ENCODE data around the gene EMP2.
"Not testable (repeated sequence)": the region's sequence is repeated elsewhere in the genome, so short reads cannot be mapped to it uniquely, and the experiment has no call there.

EMP2 gene
- total RNA-seq = 0 to 1.6 (median 0.33) reads per million in 4 experiments

- DNase-seq = no peak
Measured at GRCh38 chr16:10579965-10580882, at the start of gene EMP2. TSS of gene EMP2 (minus strand) at chr16:10580598. CDS start at chr16:10547617, 32,981 bp downstream.

GRCh38 chr16:10629592-10629963 lies 49.2 kb upstream of the EMP2 start:
- DNase-seq = no peak

- DNase-seq = no peak
Measured at GRCh38 chr16:10625595-10626357, 45.4 kb upstream of the EMP2 start.

GRCh38 chr16:10624527-10624926 lies 44.1 kb upstream of the EMP2 start:
- DNase-seq = no peak

GRCh38 chr16:10623059-10623458 lies 42.7 kb upstream of the EMP2 start:
- DNase-seq = no peak

- no peak for DNase-seq
Measured at GRCh38 chr16:10622036-10622921, 41.9 kb upstream of the EMP2 start.

- DNase-seq = not testable (repeated sequence)
Measured at GRCh38 chr16:10621216-10621949, 41.0 kb upstream of the EMP2 start.

GRCh38 chr16:10620120-10620519 lies 39.7 kb upstream of the EMP2 start:
- DNase-seq = no peak

- DNase-seq = no peak
Measured at GRCh38 chr16:10619271-10619849, 39.0 kb upstream of the EMP2 start.

GRCh38 chr16:10618710-10619209 lies 38.4 kb upstream of the EMP2 start:
- no peak for DNase-seq

- DNase-seq = no peak
Measured at GRCh38 chr16:10617662-10618420, 37.4 kb upstream of the EMP2 start.

GRCh38 chr16:10616756-10617640 lies 36.6 kb upstream of the EMP2 start:
- DNase-seq = no peak

- DNase-seq = no peak
Measured at GRCh38 chr16:10616419-10616755, 36.0 kb upstream of the EMP2 start.

GRCh38 chr16:10614685-10615084 lies 34.3 kb upstream of the EMP2 start:
- DNase-seq = no peak

- no peak for DNase-seq
Measured at GRCh38 chr16:10613785-10614485, 33.5 kb upstream of the EMP2 start.

GRCh38 chr16:10612649-10613179 lies 32.3 kb upstream of the EMP2 start:
- no peak for DNase-seq

- DNase-seq = no peak
Measured at GRCh38 chr16:10611825-10612342, 31.5 kb upstream of the EMP2 start.

GRCh38 chr16:10610499-10611184 lies 30.2 kb upstream of the EMP2 start:
- DNase-seq = no peak

Data from effector CD8-positive, alpha-beta T cell (primary cell).